ENCODE measurements around the gene ATP6V1C2. TPM values are rescaled to one million over a fixed set of nuclear protein-coding genes. Genes with fewer than 3 reads are reported as not detected.
A peak's percentile ranks its signal among the peaks of the same experiment; 100 is the strongest.
"Not testable (repeated sequence)": the region's sequence is repeated elsewhere in the genome, so short reads cannot be mapped to it uniquely, and the experiment has no call there.

The ATP6V1C2 gene
- polyA plus RNA-seq, 1 donor from 2014 or later: 0.30 TPM

GRCh38 chr2:10817413-10817812 lies 96.0 kb downstream of the ATP6V1C2 start:
- Mint-ChIP-seq H3K9me3 (no peaks in the 10 kb centered on the region), H3K27ac (no peak overlapping the region), H3K27me3 (peaks cover 7% of the 10 kb centered on the region), H3K4me3 (no peak overlapping the region), H3K4me1 (peaks cover 0 to 2% (median 0%) of the 10 kb centered on the region in 3 donors), H3K36me3 (no peaks in the 10 kb centered on the region)

- H3K27me3 Mint-ChIP-seq: peaks cover 11% of the 10 kb centered on the region
- H3K4me1 Mint-ChIP-seq, H3K4me3 Mint-ChIP-seq, H3K27ac Mint-ChIP-seq, H3K36me3 Mint-ChIP-seq, H3K9me3 Mint-ChIP-seq: not testable (repeated sequence)
These were observed 96.9 kb downstream of the ATP6V1C2 start for GRCh38 chr2:10818305-10818704.

GRCh38 chr2:10818984-10819383 lies 97.6 kb downstream of the ATP6V1C2 start:
- no peaks in the 10 kb centered on the region for H3K9me3 Mint-ChIP-seq
- peaks cover 15% of the 10 kb centered on the region for H3K27me3 Mint-ChIP-seq
- no peaks in the 10 kb centered on the region for H3K36me3 Mint-ChIP-seq
- H3K4me3 Mint-ChIP-seq: no peak overlapping the region
- H3K27ac Mint-ChIP-seq: no peak overlapping the region
- peaks cover 0 to under 1% (median 0%) of the 10 kb centered on the region in 3 donors for H3K4me1 Mint-ChIP-seq

GRCh38 chr2:10819714-10820314 lies 98.4 kb downstream of the ATP6V1C2 start:
- no peaks in the 10 kb centered on the region for H3K36me3 Mint-ChIP-seq
- no peak overlapping the region for H3K27ac Mint-ChIP-seq
- H3K27me3 Mint-ChIP-seq: peaks cover 19% of the 10 kb centered on the region
- H3K4me3 Mint-ChIP-seq: no peak overlapping the region
- no peaks in the 10 kb centered on the region for H3K4me1 Mint-ChIP-seq
- H3K9me3 Mint-ChIP-seq: no peaks in the 10 kb centered on the region

- no peak overlapping the region for H3K4me3 Mint-ChIP-seq
- peaks cover 26% of the 10 kb centered on the region for H3K27me3 Mint-ChIP-seq
- H3K36me3 Mint-ChIP-seq: no peaks in the 10 kb centered on the region
- no peak overlapping the region for H3K27ac Mint-ChIP-seq
- no peaks in the 10 kb centered on the region for H3K9me3 Mint-ChIP-seq
- no peaks in the 10 kb centered on the region for H3K4me1 Mint-ChIP-seq
These were observed 99.1 kb downstream of the ATP6V1C2 start for GRCh38 chr2:10820562-10820961.

GRCh38 chr2:10820978-10821695 lies 99.7 kb downstream of the ATP6V1C2 start:
- Mint-ChIP-seq H3K9me3 (no peaks in the 10 kb centered on the region), H3K27me3 (peaks cover 26% of the 10 kb centered on the region)

GRCh38 chr2:10824191-10824590 lies 102.8 kb downstream of the ATP6V1C2 start:
- Mint-ChIP-seq H3K27me3 (peaks cover 35% of the 10 kb centered on the region), H3K9me3 (no peaks in the 10 kb centered on the region), H3K4me3 (no peak overlapping the region), H3K36me3 (peaks cover 2% of the 10 kb centered on the region), H3K27ac (no peak overlapping the region), H3K4me1 (peaks cover 0 to 6% (median 2%) of the 10 kb centered on the region in 3 donors)

More at GRCh38 chr2:10820978-10821695, 99.7 kb downstream of the ATP6V1C2 start:
- H3K27ac Mint-ChIP-seq: no peak overlapping the region
- H3K36me3 Mint-ChIP-seq: peaks cover 2% of the 10 kb centered on the region
- no peaks in the 10 kb centered on the region for H3K4me1 Mint-ChIP-seq
- no peak overlapping the region for H3K4me3 Mint-ChIP-seq

GRCh38 chr2:10826026-10826425 lies 104.6 kb downstream of the ATP6V1C2 start:
- H3K27ac Mint-ChIP-seq: no peak overlapping the region
- H3K9me3 Mint-ChIP-seq: no peaks in the 10 kb centered on the region
- peak overlapping the region in 1 of 4 donors; percentile 20 for H3K4me3 Mint-ChIP-seq
- H3K4me1 Mint-ChIP-seq: peaks cover 0 to 6% (median 2%) of the 10 kb centered on the region in 3 donors
- H3K27me3 Mint-ChIP-seq: peaks cover 40% of the 10 kb centered on the region
- peaks cover 2% of the 10 kb centered on the region for H3K36me3 Mint-ChIP-seq

GRCh38 chr2:10826625-10827024 lies 105.2 kb downstream of the ATP6V1C2 start:
- no peaks in the 10 kb centered on the region for H3K9me3 Mint-ChIP-seq
- no peak overlapping the region for H3K27ac Mint-ChIP-seq
- H3K4me1 Mint-ChIP-seq: peaks cover 0 to 6% (median 2%) of the 10 kb centered on the region in 3 donors
- peak overlapping the region in 1 of 4 donors; percentile 21 for H3K4me3 Mint-ChIP-seq
- peaks cover 2% of the 10 kb centered on the region for H3K36me3 Mint-ChIP-seq
- peaks cover 43% of the 10 kb centered on the region for H3K27me3 Mint-ChIP-seq

GRCh38 chr2:10828346-10828745 lies 106.9 kb downstream of the ATP6V1C2 start:
- Mint-ChIP-seq H3K36me3 (peaks cover 2% of the 10 kb centered on the region), H3K4me1 (peaks cover 2 to 11% (median 4%) of the 10 kb centered on the region in 3 donors), H3K27me3 (peaks cover 48% of the 10 kb centered on the region), H3K4me3 (no peak overlapping the region), H3K9me3 (no peaks in the 10 kb centered on the region), H3K27ac (peak overlapping the region in 1 of 3 donors; percentile 3)

- no peak overlapping the region for H3K4me3 Mint-ChIP-seq
- H3K27me3 Mint-ChIP-seq: peaks cover 42% of the 10 kb centered on the region
- H3K27ac Mint-ChIP-seq: no peak overlapping the region
- H3K36me3 Mint-ChIP-seq: peaks cover 3% of the 10 kb centered on the region
- peaks cover 4 to 11% (median 5%) of the 10 kb centered on the region in 3 donors for H3K4me1 Mint-ChIP-seq
- no peaks in the 10 kb centered on the region for H3K9me3 Mint-ChIP-seq
These were observed 107.9 kb downstream of the ATP6V1C2 start for GRCh38 chr2:10829299-10829698.

GRCh38 chr2:10830203-10830602 lies 108.8 kb downstream of the ATP6V1C2 start:
- Mint-ChIP-seq H3K4me1 (peaks cover 4 to 11% (median 5%) of the 10 kb centered on the region in 3 donors), H3K9me3 (no peaks in the 10 kb centered on the region), H3K27ac (no peak overlapping the region), H3K4me3 (no peak overlapping the region), H3K36me3 (peaks cover 3% of the 10 kb centered on the region), H3K27me3 (peaks cover 38% of the 10 kb centered on the region)

GRCh38 chr2:10830641-10831399 lies 109.4 kb downstream of the ATP6V1C2 start:
- no peaks in the 10 kb centered on the region for H3K9me3 Mint-ChIP-seq
- peaks cover 4 to 11% (median 5%) of the 10 kb centered on the region in 3 donors for H3K4me1 Mint-ChIP-seq
- H3K27ac Mint-ChIP-seq: no peak overlapping the region
- peaks cover 34% of the 10 kb centered on the region for H3K27me3 Mint-ChIP-seq
- no peak overlapping the region for H3K4me3 Mint-ChIP-seq
- peaks cover 3% of the 10 kb centered on the region for H3K36me3 Mint-ChIP-seq

GRCh38 chr2:10831400-10831985 lies 110.1 kb downstream of the ATP6V1C2 start:
- peaks cover 4 to 11% (median 5%) of the 10 kb centered on the region in 3 donors for H3K4me1 Mint-ChIP-seq
- H3K4me3 Mint-ChIP-seq: peak overlapping the region in 1 of 4 donors; percentile 0
- H3K27me3 Mint-ChIP-seq: peaks cover 33% of the 10 kb centered on the region
- no peaks in the 10 kb centered on the region for H3K9me3 Mint-ChIP-seq
- H3K27ac Mint-ChIP-seq: no peak overlapping the region
- peaks cover 1% of the 10 kb centered on the region for H3K36me3 Mint-ChIP-seq

All from IgD-negative memory B cell (primary cell).